Thoracic aorta (tissue), 2 donors: ENCODE data around the gene ZNF423. TPM values are rescaled to one million over a fixed set of nuclear protein-coding genes. Genes with fewer than 3 reads are reported as not detected.

Experiments used
- ATAC-seq: fragments of 150-250 bp; one replicate; pipeline ENCODE4 v1.8.0; 2017; ENCODE audit warnings: low read depth; ENCODE audit not compliant: insufficient number of reproducible peaks, low FRiP score
- DNase-seq: peaks from one replicate; pipeline ENCODE4 v3.0.0-alpha.2; 2020; ENCODE audit warnings: low spot score
- H3K27ac ChIP-seq, 2 donors: fragments of 200-600 bp; sonication (generic); 1 replicate in 1 of 2; 2 replicates in 1 of 2; pipeline ENCODE4 v1.5.1; 2016; ENCODE audit warnings: mild to moderate bottlenecking in 2 of 2, moderate library complexity in 2 of 2
- H3K27me3 ChIP-seq: fragments of 200-600 bp; sonication (generic); replicated peaks from 2 replicates; pipeline ENCODE4 v1.6.0; 2016; ENCODE audit warnings: mild to moderate bottlenecking; ENCODE audit not compliant: insufficient read depth
- H3K36me3 ChIP-seq: fragments of 200-600 bp; sonication (generic); one replicate; pipeline ENCODE4 v1.5.1; 2016
- H3K4me1 ChIP-seq, 2 donors: fragments of 200-600 bp; sonication (generic); 1 replicate in 1 of 2; 2 replicates in 1 of 2; pipeline versions ENCODE4 v1.5.1 to v1.6.0; 2016; ENCODE audit warnings: low read depth in 2 of 2, mild to moderate bottlenecking in 1 of 2; ENCODE audit not compliant: control insufficient read depth in 1 of 2
- H3K4me3 ChIP-seq: fragments of 200-600 bp; sonication (generic); 2 replicates; pipeline ENCODE4 v1.5.1; 2016; ENCODE audit warnings: mild to moderate bottlenecking
- H3K9me3 ChIP-seq: fragments of 200-600 bp; sonication (generic); 2 replicates; pipeline ENCODE4 v1.5.1; 2016
- total RNA-seq, 2 donors: library from RNA; depleted of rRNA; stranded (reverse); fragments of >200 nt; gene quantifications; one replicate each; pipeline versions ENCODE4 v1.1.0 to v1.2.3, GENCODE V29; 2016
- TF ChIP-seq, protein P1 (sequence below): fragments of 200-600 bp; sonication (generic); IDR thresholded peaks from one replicate; pipeline ENCODE4 v1.5.1; 2019; ENCODE audit warnings: antibody characterized with exemption

Gene ZNF423
- total RNA-seq, 2 donors from 2014 or later = 16.2 to 22.9 TPM

DNA sequence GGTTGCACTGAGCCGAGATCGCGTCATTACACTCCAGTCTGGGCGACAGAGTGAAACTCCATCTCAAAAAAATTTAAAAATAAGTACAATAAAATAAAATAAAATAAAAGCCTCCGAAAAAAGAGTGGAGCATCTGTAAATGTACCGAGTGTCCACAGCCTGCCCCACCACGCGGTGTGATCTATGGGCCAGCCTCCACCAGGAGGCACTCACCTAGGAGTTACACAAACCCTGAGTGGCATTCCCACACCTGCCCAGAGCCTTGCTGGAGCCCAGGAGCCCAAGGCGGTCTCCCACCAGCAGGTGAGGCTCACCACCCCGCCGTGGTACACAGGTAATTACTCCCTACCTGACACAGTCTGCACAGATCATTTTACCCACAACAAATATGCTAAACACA, 183.2 kb downstream of the ZNF423 start:
- ATAC-seq (no peak), DNase-seq (no peak)
- H3K9me3 ChIP-seq = no peaks in the 10 kb centered on the region
- no peak overlapping the region for H3K27ac ChIP-seq
- H3K4me1 ChIP-seq = no peaks in the 10 kb centered on the region
- no peaks in the 10 kb centered on the region for H3K27me3 ChIP-seq
- H3K36me3 ChIP-seq = no peaks in the 10 kb centered on the region
- H3K4me3 ChIP-seq = no peak overlapping the region
- TF ChIP-seq, protein P1, sequence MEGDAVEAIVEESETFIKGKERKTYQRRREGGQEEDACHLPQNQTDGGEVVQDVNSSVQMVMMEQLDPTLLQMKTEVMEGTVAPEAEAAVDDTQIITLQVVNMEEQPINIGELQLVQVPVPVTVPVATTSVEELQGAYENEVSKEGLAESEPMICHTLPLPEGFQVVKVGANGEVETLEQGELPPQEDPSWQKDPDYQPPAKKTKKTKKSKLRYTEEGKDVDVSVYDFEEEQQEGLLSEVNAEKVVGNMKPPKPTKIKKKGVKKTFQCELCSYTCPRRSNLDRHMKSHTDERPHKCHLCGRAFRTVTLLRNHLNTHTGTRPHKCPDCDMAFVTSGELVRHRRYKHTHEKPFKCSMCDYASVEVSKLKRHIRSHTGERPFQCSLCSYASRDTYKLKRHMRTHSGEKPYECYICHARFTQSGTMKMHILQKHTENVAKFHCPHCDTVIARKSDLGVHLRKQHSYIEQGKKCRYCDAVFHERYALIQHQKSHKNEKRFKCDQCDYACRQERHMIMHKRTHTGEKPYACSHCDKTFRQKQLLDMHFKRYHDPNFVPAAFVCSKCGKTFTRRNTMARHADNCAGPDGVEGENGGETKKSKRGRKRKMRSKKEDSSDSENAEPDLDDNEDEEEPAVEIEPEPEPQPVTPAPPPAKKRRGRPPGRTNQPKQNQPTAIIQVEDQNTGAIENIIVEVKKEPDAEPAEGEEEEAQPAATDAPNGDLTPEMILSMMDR = no peak

DNA sequence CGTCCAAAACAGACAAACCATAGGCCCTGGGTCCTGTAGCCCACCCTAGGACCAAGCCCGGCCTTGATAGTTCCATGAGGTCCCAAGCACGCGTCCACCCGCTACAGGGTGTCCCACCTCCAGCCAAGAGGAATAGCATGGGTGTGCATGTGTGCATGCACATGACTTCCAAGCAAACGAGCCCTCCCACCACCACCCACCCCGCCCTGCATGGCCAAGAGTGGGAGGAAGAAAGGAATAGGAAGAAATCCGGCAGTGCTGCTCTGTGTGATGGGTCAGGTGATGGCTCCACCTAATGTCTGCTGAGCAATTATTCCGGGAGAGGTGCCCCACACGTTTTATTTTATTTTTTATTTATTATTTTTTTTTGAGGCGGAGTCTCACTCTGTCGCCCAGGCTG, 184.6 kb downstream of the ZNF423 start:
- Histone ChIP-seq H3K9me3 (no peaks in the 10 kb centered on the region), H3K27me3 (no peaks in the 10 kb centered on the region), H3K36me3 (no peaks in the 10 kb centered on the region), H3K27ac (no peak overlapping the region), H3K4me1 (no peaks in the 10 kb centered on the region), H3K4me3 (no peak overlapping the region)
- DNase-seq (no peak), ATAC-seq (no peak)
- TF ChIP-seq, protein P1 = no peak

DNA sequence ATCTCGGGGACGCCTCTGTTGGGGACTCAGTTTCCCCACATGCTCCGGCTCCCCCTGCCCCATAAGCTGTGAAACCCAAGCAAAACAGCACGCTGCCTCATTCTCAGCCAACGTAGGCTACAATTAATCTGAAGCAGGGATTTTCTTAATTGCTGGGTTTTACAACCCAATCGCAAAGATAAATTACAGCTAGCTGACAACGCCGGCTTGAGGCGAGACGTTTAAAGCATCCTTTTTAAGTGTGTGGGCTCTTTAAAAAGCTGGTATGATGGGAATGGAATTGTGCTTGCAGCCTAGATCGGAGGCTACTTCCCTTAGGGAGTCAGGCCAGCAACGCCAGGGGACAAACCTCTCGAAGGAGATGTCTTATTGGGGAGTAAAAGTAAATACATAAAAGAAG, 185.3 kb downstream of the ZNF423 start:
- Histone ChIP-seq H3K27me3 (no peaks in the 10 kb centered on the region), H3K27ac (no peak overlapping the region), H3K9me3 (no peaks in the 10 kb centered on the region), H3K4me3 (no peak overlapping the region), H3K4me1 (no peaks in the 10 kb centered on the region), H3K36me3 (no peaks in the 10 kb centered on the region)
- TF ChIP-seq, protein P1 = no peak
- no peak for ATAC-seq
- DNase-seq = no peak

DNA sequence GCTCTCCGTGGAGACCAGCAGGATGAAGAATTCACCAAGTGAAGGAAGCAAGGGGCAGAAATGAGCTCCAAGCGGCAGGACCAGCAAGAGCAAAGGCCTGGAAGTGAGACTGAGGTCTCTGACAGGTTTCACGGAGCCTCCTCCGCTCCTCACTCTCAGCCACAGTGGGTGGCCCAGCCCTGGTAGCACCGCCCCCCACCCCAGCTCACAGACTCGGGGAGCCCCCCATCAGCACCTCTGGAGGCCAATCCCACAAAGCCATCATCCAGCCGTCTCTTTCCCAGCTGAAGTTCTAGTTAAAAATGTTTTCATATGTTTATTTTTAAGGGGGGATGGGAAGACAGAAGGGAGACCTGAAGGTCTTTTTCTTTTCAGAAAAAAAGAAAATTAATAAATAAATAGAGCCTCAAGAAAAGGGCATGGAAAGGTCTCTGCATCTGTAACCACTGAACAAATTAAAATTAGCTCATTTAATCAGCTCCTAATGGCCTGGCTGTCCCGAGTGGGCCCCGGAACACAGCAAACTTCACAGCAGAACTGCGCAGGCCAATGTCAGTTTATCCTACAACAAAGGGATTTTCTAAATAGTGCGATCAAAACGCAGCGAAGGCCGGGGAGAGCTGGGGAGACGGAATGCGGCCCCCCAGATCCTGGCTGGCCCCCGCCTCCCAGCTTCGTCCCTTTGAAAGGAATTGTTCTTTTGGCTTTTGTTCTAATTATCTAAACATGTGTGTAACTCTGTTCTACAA, 190.3 kb downstream of the ZNF423 start:
- DNase-seq = no peak
- H3K4me1 ChIP-seq = peaks cover 14 to 18% of the 10 kb centered on the region in 2 donors

More for the DNA sequence above, 190.3 kb downstream of the ZNF423 start:
- no peaks in the 10 kb centered on the region for H3K9me3 ChIP-seq
- no peak overlapping the region for H3K27ac ChIP-seq
- TF ChIP-seq, protein P1 = no peak
- no peak overlapping the region for H3K4me3 ChIP-seq
- no peak for ATAC-seq
- H3K27me3 ChIP-seq = no peaks in the 10 kb centered on the region
- H3K36me3 ChIP-seq = no peaks in the 10 kb centered on the region
